Pons (tissue), 1 donor: Measurements from ENCODE around the gene ISOC2.

Experiments used
- DNase-seq: peaks from one replicate; pipeline ENCODE4 v3.0.0-alpha.2; 2016; ENCODE audit warnings: low spot score

Gene ISOC2

GRCh38 chr19:55489711-55490477 is 28.5 kb upstream of the ISOC2 start:
- DNase-seq: no peak

- no peak for DNase-seq
Observed at GRCh38 chr19:55488986-55489710, 27.7 kb upstream of the ISOC2 start.

GRCh38 chr19:55487924-55488687 is 26.7 kb upstream of the ISOC2 start, which contains the start of gene SSC5D:
TSS of gene SSC5D (plus strand) at chr19:55488436. CDS start at chr19:55488590, 154 bp downstream.
- no peak for DNase-seq

GRCh38 chr19:55486971-55487923 is 25.8 kb upstream of the ISOC2 start:
- no peak for DNase-seq

GRCh38 chr19:55486043-55486970 is 24.9 kb upstream of the ISOC2 start:
- DNase-seq: no peak

- no peak for DNase-seq
Observed at GRCh38 chr19:55485439-55486011, 24.1 kb upstream of the ISOC2 start.

GRCh38 chr19:55484593-55485438 is 23.4 kb upstream of the ISOC2 start, which contains the start of gene NAT14:
TSS of gene NAT14 (plus strand) at chr19:55485188. CDS start at chr19:55485709, 521 bp downstream.
- no peak for DNase-seq

GRCh38 chr19:55483706-55484592 is 22.5 kb upstream of the ISOC2 start:
- no peak for DNase-seq

GRCh38 chr19:55482967-55483705 is 21.7 kb upstream of the ISOC2 start:
- no peak for DNase-seq

GRCh38 chr19:55482156-55482961 is 20.9 kb upstream of the ISOC2 start:
- DNase-seq: no peak

GRCh38 chr19:55481794-55482155 is 20.3 kb upstream of the ISOC2 start:
- DNase-seq: no peak

GRCh38 chr19:55481148-55481793 is 19.8 kb upstream of the ISOC2 start:
- DNase-seq: no peak

- no peak for DNase-seq
Observed at GRCh38 chr19:55479451-55480230, 18.2 kb upstream of the ISOC2 start.

- DNase-seq: no peak
Observed at GRCh38 chr19:55479045-55479444, 17.6 kb upstream of the ISOC2 start.

- DNase-seq: no peak
Observed at GRCh38 chr19:55478364-55478763, 16.9 kb upstream of the ISOC2 start.
